Chondrocyte (in vitro differentiated cells): ENCODE data around the gene RIOK2. TPM values are rescaled to one million over a fixed set of nuclear protein-coding genes. Genes with fewer than 3 reads are reported as not detected.

ENCODE experiments used
- DNase-seq: peaks from one replicate; pipeline ENCODE4 v3.0.0; 2021; ENCODE audit warnings: mixed read lengths, low spot score
- H3K27ac Mint-ChIP-seq: one replicate; pipeline ENCODE4 v1.8.0; 2021; ENCODE audit warnings: mild to moderate bottlenecking, moderate library complexity, mixed read lengths; ENCODE audit not compliant: unreplicated experiment
- H3K27me3 Mint-ChIP-seq: 2 replicates; pipeline ENCODE4 v1.8.0; 2021; ENCODE audit warnings: low read depth, mixed read lengths
- H3K36me3 Mint-ChIP-seq: 2 replicates; pipeline ENCODE4 v1.8.0; 2021; ENCODE audit warnings: low read depth, mixed read lengths
- H3K4me1 Mint-ChIP-seq: 2 replicates; pipeline ENCODE4 v1.8.0; 2021; ENCODE audit warnings: low read depth, mild to moderate bottlenecking, mixed read lengths
- H3K4me3 Mint-ChIP-seq: one replicate; pipeline ENCODE4 v1.8.0; 2021; ENCODE audit warnings: mild to moderate bottlenecking, moderate library complexity, mixed read lengths; ENCODE audit not compliant: unreplicated experiment
- H3K9me3 Mint-ChIP-seq: 2 replicates; pipeline ENCODE4 v1.8.0; 2021; ENCODE audit warnings: low read depth, mixed read lengths
- CTCF ChIP-seq: fragments of 200-600 bp; sonication (generic); IDR thresholded peaks from 2 replicates; pipeline ENCODE4 v1.5.0; 2021; ENCODE audit warnings: antibody characterized with exemption, mild to moderate bottlenecking, moderate library complexity
- long read RNA-seq: library from polyadenylated mRNA; stranded (forward); transcript quantifications from one replicate; pipeline ENCODE4 v2.0.0, GENCODE V29; 2021
- total RNA-seq: library from RNA; stranded (reverse); gene quantifications from 3 replicates; pipeline ENCODE4 v1.2.1, GENCODE V29; 2021

The RIOK2 gene
- total RNA-seq = 29.6 to 40.7 TPM (median 35.6 TPM) in 3 replicates
- long read RNA-seq, transcript RIOK2-201 (10 exons, 3,922 nt) = major isoform, 48 of 54 reads
- long read RNA-seq, partial matches to known transcripts = 3 of 54 reads
- long read RNA-seq, other reads (novel, unspliced or antisense) = 2 of 54 reads

GRCh38 chr5:97183100-97183929 is at the start of gene RIOK2:
TSS of gene RIOK2 (minus strand) at chr5:97183247. CDS start at chr5:97183191, 56 bp downstream.
- H3K4me1 Mint-ChIP-seq = peaks cover 35% of the 10 kb centered on the region
- H3K36me3 Mint-ChIP-seq = peaks cover 14% of the 10 kb centered on the region
- peak; percentile 95 for DNase-seq
- TF ChIP-seq CTCF = peak; percentile 9
- no peaks in the 10 kb centered on the region for H3K27me3 Mint-ChIP-seq
- H3K27ac Mint-ChIP-seq = peak within 1 kb of the TSS; percentile 99
- peaks cover 7% of the 10 kb centered on the region for H3K9me3 Mint-ChIP-seq
- H3K4me3 Mint-ChIP-seq = peak within 1 kb of the TSS; percentile 93

- Mint-ChIP-seq H3K36me3 (peaks cover 3% of the 10 kb centered on the region), H3K27ac (no peak overlapping the region), H3K4me3 (no peak overlapping the region), H3K4me1 (peaks cover 29% of the 10 kb centered on the region), H3K27me3 (no peaks in the 10 kb centered on the region), H3K9me3 (peaks cover 3% of the 10 kb centered on the region)
- no peak for DNase-seq
- TF ChIP-seq CTCF = peak; percentile 95
Measured at GRCh38 chr5:97231025-97231636, 48.1 kb upstream of the RIOK2 start.

GRCh38 chr5:97229688-97230285 is 46.7 kb upstream of the RIOK2 start:
- Mint-ChIP-seq H3K4me1 (peaks cover 32% of the 10 kb centered on the region), H3K9me3 (peaks cover 3% of the 10 kb centered on the region), H3K4me3 (no peak overlapping the region), H3K36me3 (peaks cover under 1% of the 10 kb centered on the region), H3K27me3 (no peaks in the 10 kb centered on the region), H3K27ac (peak overlapping the region; percentile 53)
- TF ChIP-seq CTCF = no peak
- no peak for DNase-seq

GRCh38 chr5:97229196-97229595 is 46.1 kb upstream of the RIOK2 start:
- no peaks in the 10 kb centered on the region for H3K36me3 Mint-ChIP-seq
- TF ChIP-seq CTCF = no peak

GRCh38 chr5:97225222-97225621 is 42.2 kb upstream of the RIOK2 start:
- Mint-ChIP-seq H3K4me3 (no peak overlapping the region), H3K27me3 (no peaks in the 10 kb centered on the region), H3K9me3 (no peaks in the 10 kb centered on the region), H3K27ac (no peak overlapping the region), H3K4me1 (peaks cover 37% of the 10 kb centered on the region), H3K36me3 (no peaks in the 10 kb centered on the region)
- TF ChIP-seq CTCF = no peak
- no peak for DNase-seq

More at GRCh38 chr5:97229196-97229595, 46.1 kb upstream of the RIOK2 start:
- H3K27me3 Mint-ChIP-seq = no peaks in the 10 kb centered on the region
- no peak overlapping the region for H3K27ac Mint-ChIP-seq
- no peak overlapping the region for H3K4me3 Mint-ChIP-seq
- H3K4me1 Mint-ChIP-seq = peaks cover 36% of the 10 kb centered on the region
- H3K9me3 Mint-ChIP-seq = peaks cover 1% of the 10 kb centered on the region
- no peak for DNase-seq
